ENCODE results near the gene CYRIA.

GRCh38 chr2:16709769-16710168 is 44.1 kb upstream of the CYRIA start:
- TF ChIP-seq CTCF (IDR thresholded peaks at IDR 0.05) (no peak), POLR2A (IDR thresholded peaks at IDR 0.05) (no peak)
